GM19467 (cell line): ENCODE measurements around the gene ZFPM1.

Experiments used
- ATAC-seq: cut with Tn5 transposase; IDR thresholded peaks from one replicate; pipeline ENCODE4 v1.9.1; 2021; ENCODE audit warnings: mild to moderate bottlenecking, moderate library complexity; ENCODE audit not compliant: unreplicated experiment

Gene ZFPM1

DNA sequence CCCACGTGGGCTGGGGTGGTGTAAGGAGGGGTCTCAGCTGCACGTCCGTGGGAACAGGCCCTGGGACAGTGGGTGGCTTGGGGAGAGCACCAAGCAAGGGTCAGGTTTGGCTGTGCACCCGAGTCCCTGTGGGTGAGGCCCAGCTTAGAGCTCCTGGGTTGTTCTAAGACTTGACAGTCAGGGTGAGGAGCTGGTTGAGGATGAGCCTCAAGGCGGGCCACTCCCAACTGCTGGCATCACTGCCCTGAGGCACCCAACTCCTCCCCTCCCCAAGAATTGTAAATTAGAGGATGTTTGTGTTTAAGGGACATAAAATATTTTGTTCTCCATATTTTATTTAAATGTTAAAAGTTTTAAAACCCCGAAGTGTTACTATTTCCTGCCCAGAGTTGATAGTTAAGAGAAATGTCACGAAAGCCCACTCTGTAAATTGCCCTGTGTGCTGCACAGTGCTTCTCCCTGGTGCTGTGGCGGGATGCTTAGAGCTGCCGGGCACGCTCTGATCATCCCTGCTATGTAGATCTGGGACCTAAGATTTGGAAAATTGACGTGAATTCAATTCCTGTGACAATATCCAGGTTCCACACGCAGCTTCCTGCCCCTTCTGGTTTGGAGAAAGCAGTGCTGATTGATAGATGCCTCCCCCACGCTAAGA is 133.0 kb downstream of the ZFPM1 start:
- ATAC-seq = no peak
